H1 (cell line): ENCODE results near the gene SPDYE3. TPM values are rescaled to one million over a fixed set of nuclear protein-coding genes. Genes with fewer than 3 reads are reported as not detected.
"Not testable (repeated sequence)": the region's sequence is repeated elsewhere in the genome, so short reads cannot be mapped to it uniquely, and the experiment has no call there.

Experiments
- CTCF ChIA-PET: fragments of 300-600 bp; sonication (Branson Sonifier 250); formaldehyde crosslinking; loops from one replicate; lab custom pipeline; 2021; ENCODE audit not compliant: partially characterized antibody; lab: Charles Lee
- POLR2A ChIA-PET: fragments of 300-600 bp; sonication (Branson Sonifier 250); formaldehyde crosslinking; loops from one replicate; lab custom pipeline; 2021; ENCODE audit warnings: inconsistent platforms; ENCODE audit not compliant: partially characterized antibody; lab: Charles Lee
- DNase-seq, 2 experiments: peaks; one replicate each; pipeline versions ENCODE4 v3.0.0 to v3.0.0-alpha.2; 2010 to 2022; ENCODE audit warnings: low spot score in 2 of 2, low read depth in 1 of 2, mixed read lengths in 1 of 2
- FAIRE-seq: peaks from 2 replicates; lab custom pipeline; 2011; peaks lifted over from hg19 to GRCh38; lab: Jason Lieb, UNC
- H2AFZ ChIP-seq: 2 replicates; pipeline ENCODE4 v1.8.1; 2012; ENCODE audit warnings: low read length, inconsistent platforms
- H2AK5ac ChIP-seq: 2 replicates; pipeline ENCODE4 v1.6.1; 2013; ENCODE audit warnings: low read depth, low read length
- H2BK120ac ChIP-seq: replicated peaks from 2 replicates; pipeline ENCODE3; 2013; ENCODE audit warnings: low read depth, low read length, inconsistent platforms
- H2BK12ac ChIP-seq: 2 replicates; pipeline ENCODE4 v1.6.1; 2013; ENCODE audit warnings: low read depth, low read length
- H2BK15ac ChIP-seq: 2 replicates; pipeline ENCODE4 v1.6.1; 2013; ENCODE audit warnings: low read length
- H2BK20ac ChIP-seq: 2 replicates; pipeline ENCODE4 v1.6.1; 2013; ENCODE audit warnings: low read length
- H2BK5ac ChIP-seq: 2 replicates; pipeline ENCODE4 v1.6.1; 2013; ENCODE audit warnings: low read depth, low read length
- H3K14ac ChIP-seq: 2 replicates; pipeline ENCODE4 v1.6.1; 2013; ENCODE audit warnings: inconsistent platforms; ENCODE audit not compliant: insufficient read length
- H3K18ac ChIP-seq: 2 replicates; pipeline ENCODE4 v1.6.1; 2013; ENCODE audit warnings: low read length; ENCODE audit errors: extremely low read depth
- H3K23ac ChIP-seq: 2 replicates; pipeline ENCODE4 v1.6.1; 2013; ENCODE audit warnings: inconsistent platforms; ENCODE audit not compliant: insufficient read length
- H3K23me2 ChIP-seq: 2 replicates; pipeline ENCODE4 v1.6.1; 2013; ENCODE audit warnings: low read depth, low read length
- H3K27ac ChIP-seq: 2 replicates; pipeline ENCODE4 v1.6.1; 2011; ENCODE audit warnings: low read depth, low read length, inconsistent platforms
- H3K27me3 ChIP-seq, 4 experiments: replicated peaks in 1 of 4; 1 replicate in 1 of 4; 2 replicates in 3 of 4; pipeline versions ENCODE4 v1.6.1 to v1.8.1; 2011 to 2013; ENCODE audit warnings: low read length in 3 of 4, mild to moderate bottlenecking in 3 of 4, inconsistent platforms in 2 of 4, mixed read lengths in 2 of 4, moderate library complexity in 1 of 4; ENCODE audit not compliant: control insufficient read depth in 3 of 4, insufficient read depth in 3 of 4; ENCODE audit errors: extremely low read depth in 1 of 4
- H3K36me3 ChIP-seq, 4 experiments: 2 replicates each; pipeline versions ENCODE4 v1.6.1 to v1.8.1; 2011 to 2013; ENCODE audit warnings: mild to moderate bottlenecking in 4 of 4, low read length in 3 of 4, moderate library complexity in 2 of 4, control low read depth in 1 of 4, inconsistent platforms in 1 of 4; ENCODE audit not compliant: insufficient read depth in 4 of 4, control insufficient read depth in 2 of 4
- H3K4ac ChIP-seq: replicated peaks from 2 replicates; pipeline ENCODE3; 2013; ENCODE audit warnings: low read length, low read depth, mixed read lengths, inconsistent platforms; ENCODE audit not compliant: insufficient read length
- H3K4me1 ChIP-seq, 4 experiments: replicated peaks in 1 of 4; 1 replicate in 1 of 4; 2 replicates in 3 of 4; pipeline versions ENCODE4 v1.6.1 to v1.8.1; 2011 to 2013; ENCODE audit warnings: low read length in 3 of 4, inconsistent platforms in 2 of 4, mixed read lengths in 1 of 4; ENCODE audit not compliant: insufficient read depth in 4 of 4, control insufficient read depth in 3 of 4
- H3K4me2 ChIP-seq, 2 experiments: 2 replicates each; pipeline versions ENCODE4 v1.6.1 to v1.8.1; 2011 to 2013; ENCODE audit warnings: low read depth in 2 of 2, low read length in 2 of 2, control low read depth in 1 of 2, inconsistent platforms in 1 of 2, mild to moderate bottlenecking in 1 of 2; ENCODE audit not compliant: insufficient read depth in 1 of 2
- H3K4me3 ChIP-seq, 4 experiments: fragments of 200-600, 300-600 bp in 1 of 4; sonication (generic), shearing (Covaris generic), sonication (Bioruptor Twin) in 1 of 4; 2 replicates each; pipeline versions ENCODE4 v1.5.1 to v1.8.1; 2011 to 2016; ENCODE audit warnings: low read length in 4 of 4, low read depth in 3 of 4, control low read depth in 2 of 4, inconsistent platforms in 2 of 4, mild to moderate bottlenecking in 2 of 4, mixed read lengths in 1 of 4, moderate library complexity in 1 of 4; ENCODE audit not compliant: insufficient read depth in 2 of 4; ENCODE audit errors: extremely low read depth in 1 of 4
- H3K56ac ChIP-seq: replicated peaks from 2 replicates; pipeline ENCODE3; 2013; ENCODE audit warnings: low read depth, mild to moderate bottlenecking, mixed read lengths, low read length, inconsistent platforms; ENCODE audit not compliant: insufficient read length
- H3K79me1 ChIP-seq: 2 replicates; pipeline ENCODE4 v1.6.1; 2013; ENCODE audit warnings: low read depth, low read length, control low read depth
- H3K79me2 ChIP-seq, 2 experiments: 2 replicates each; pipeline versions ENCODE4 v1.6.1 to v1.8.1; 2012 to 2013; ENCODE audit warnings: low read length in 2 of 2, mild to moderate bottlenecking in 2 of 2, inconsistent platforms in 1 of 2; ENCODE audit not compliant: insufficient read depth in 2 of 2, control insufficient read depth in 1 of 2
- H3K9ac ChIP-seq, 4 experiments: replicated peaks in 1 of 4; 1 replicate in 1 of 4; 2 replicates in 3 of 4; pipeline versions ENCODE4 v1.6.1 to v1.8.1; 2011 to 2013; ENCODE audit warnings: low read depth in 3 of 4, low read length in 3 of 4, control low read depth in 2 of 4, mild to moderate bottlenecking in 2 of 4, moderate library complexity in 2 of 4, inconsistent platforms in 1 of 4; ENCODE audit errors: extremely low read depth in 1 of 4
- H3K9me3 ChIP-seq, 2 experiments: 2 replicates each; pipeline versions ENCODE4 v1.6.1 to v1.8.1; 2012 to 2013; ENCODE audit warnings: mild to moderate bottlenecking in 2 of 2, moderate library complexity in 2 of 2, control low read depth in 1 of 2, inconsistent platforms in 1 of 2, low read depth in 1 of 2, low read length in 1 of 2, mixed read lengths in 1 of 2; ENCODE audit not compliant: insufficient read depth in 2 of 2
- H4K20me1 ChIP-seq, 2 experiments: replicated peaks in 1 of 2; 2 replicates each; pipeline versions ENCODE3 to v1.8.1; 2011 to 2013; ENCODE audit warnings: inconsistent platforms in 2 of 2, low read length in 2 of 2, mild to moderate bottlenecking in 1 of 2; ENCODE audit not compliant: insufficient read depth in 2 of 2, control insufficient read depth in 1 of 2
- H4K5ac ChIP-seq: 2 replicates; pipeline ENCODE4 v1.6.1; 2013; ENCODE audit warnings: low read length, low read depth, mixed read lengths, inconsistent platforms; ENCODE audit not compliant: insufficient read length
- H4K8ac ChIP-seq: 2 replicates; pipeline ENCODE4 v1.8.0; 2013; ENCODE audit warnings: mild to moderate bottlenecking, moderate library complexity, low read length, inconsistent platforms; ENCODE audit not compliant: insufficient read depth; ENCODE audit errors: extremely low read depth
- H4K91ac ChIP-seq: replicated peaks from 2 replicates; pipeline ENCODE3; 2013; ENCODE audit warnings: low read length, mixed read lengths, inconsistent platforms; ENCODE audit not compliant: insufficient read length
- WGBS, 2 experiments: shearing (Covaris generic) in 1 of 2; methylation state at CpG; one replicate each; pipeline versions ENCODE4 v1.1.6 to v1.1.7; 2013 to 2015; ENCODE audit warnings: low lambda C conversion rate in 2 of 2, mixed read lengths in 2 of 2, inconsistent platforms in 1 of 2, low coverage in 1 of 2, missing lambda C conversion rate in 1 of 2; ENCODE audit not compliant: insufficient replicate concordance in 2 of 2, insufficient coverage in 1 of 2, insufficient read length in 1 of 2; ENCODE audit errors: extremely low coverage in 1 of 2, missing lambda C conversion rate in 1 of 2; 5-methylcytosine and 5-hydroxymethylcytosine counted together
- polyA plus RNA-seq, 7 experiments: library from polyadenylated mRNA; depleted of rRNA in 3 of 7; stranded (reverse) in 5 of 7; unstranded in 2 of 7; fragments of >200 nt in 5 of 7; fragments of 200-250 nt in 2 of 7; gene quantifications; 1 replicate in 5 of 7; 2 replicates in 1 of 7; 4 replicates in 1 of 7; pipeline versions ENCODE4 v1.2.1 to v1.2.3, GENCODE V29; 2011 to 2013; ENCODE audit warnings: missing spikeins in 2 of 7, mixed read lengths in 2 of 7
- total RNA-seq: library from RNA; stranded (reverse); fragmentation: NEBNext Ultra II Directional; extraction: Animal tissue kit (Norgen Biotek cat#: 25700); gene quantifications from 2 replicates; pipeline ENCODE4 v1.2.1, GENCODE V29; 2021

Gene SPDYE3
- total and polyA plus RNA-seq, 2 of the 8 experiments (the other 6 are each of a cell fraction or from before 2014, with no cell fraction given): not detected

GRCh38 chr7:100264223-100264622 lies 43.3 kb upstream of the SPDYE3 start:
- H3K79me2 ChIP-seq: peaks cover 3 to 33% of the 10 kb centered on the region in 2 experiments
- not testable (repeated sequence) for H3K4me1 ChIP-seq, H3K23me2 ChIP-seq, H3K56ac ChIP-seq, H3K9ac ChIP-seq, H3K14ac ChIP-seq, H4K8ac ChIP-seq, H3K79me1 ChIP-seq, H3K36me3 ChIP-seq, H4K20me1 ChIP-seq, H3K27ac ChIP-seq, H2BK5ac ChIP-seq, FAIRE-seq, H4K5ac ChIP-seq, H2AFZ ChIP-seq, H3K18ac ChIP-seq, DNase-seq, H2BK20ac ChIP-seq, H3K4me3 ChIP-seq, H2AK5ac ChIP-seq, H2BK120ac ChIP-seq, H4K91ac ChIP-seq, H3K4ac ChIP-seq, H3K23ac ChIP-seq, H3K9me3 ChIP-seq, H3K27me3 ChIP-seq, H2BK15ac ChIP-seq, H3K4me2 ChIP-seq
- POLR2A ChIA-PET: interaction anchor here (0.6 to 0.7 kb wide), 2 partner anchors 81 to 111 kb away, joined by 3 to 4 read pairs; no protein-coding TSS in a partner anchor
- WGBS, 2 experiments: 91% methylated on average over 4 of the region's 4 CpGs; no CpG with 5 or more reads in 1 of the 2 experiments
- 0 out of 2 replicates have a peak overlapping the region, but pooled peaks have one; percentile 3 for H2BK12ac ChIP-seq
- CTCF ChIA-PET: interaction anchor here (1.0 to 2.3 kb wide), 3 partner anchors 9 to 133 kb away, joined by 3 to 6 read pairs (median 3); no protein-coding TSS in a partner anchor

GRCh38 chr7:100264669-100265165 lies 42.8 kb upstream of the SPDYE3 start:
- H3K4ac ChIP-seq, H4K5ac ChIP-seq, H2BK15ac ChIP-seq, H3K9ac ChIP-seq, H3K23me2 ChIP-seq, H2BK120ac ChIP-seq, DNase-seq, H3K18ac ChIP-seq, H3K27ac ChIP-seq, H2BK5ac ChIP-seq, H3K4me2 ChIP-seq, H2AFZ ChIP-seq, H4K91ac ChIP-seq, H3K27me3 ChIP-seq, H4K20me1 ChIP-seq, H3K4me3 ChIP-seq, H4K8ac ChIP-seq, H3K4me1 ChIP-seq, FAIRE-seq, H3K9me3 ChIP-seq, H3K23ac ChIP-seq, H3K14ac ChIP-seq, H3K56ac ChIP-seq, H2AK5ac ChIP-seq, H2BK12ac ChIP-seq, H2BK20ac ChIP-seq, H3K36me3 ChIP-seq, H3K79me1 ChIP-seq: not testable (repeated sequence)
- ChIA-PET POLR2A (interaction anchor here (0.6 to 0.7 kb wide), 2 partner anchors 59 to 80 kb away, joined by 3 read pairs; no protein-coding TSS in a partner anchor), CTCF (interaction anchor here (1.0 to 2.3 kb wide), 2 partner anchors 17 to 134 kb away, joined by 3 to 6 read pairs; no protein-coding TSS in a partner anchor)
- WGBS, 2 experiments: 95% methylated on average over 7 of the region's 7 CpGs; no CpG with 5 or more reads in 1 of the 2 experiments
- H3K79me2 ChIP-seq: peaks cover 3 to 38% of the 10 kb centered on the region in 2 experiments
